Endometrial microvascular endothelial cells (primary cell): ENCODE data around the gene MINK1. TPM values are rescaled to one million over a fixed set of nuclear protein-coding genes. Genes with fewer than 3 reads are reported as not detected.
"Not testable (repeated sequence)": the region's sequence is repeated elsewhere in the genome, so short reads cannot be mapped to it uniquely, and the experiment has no call there.

ENCODE experiments used
- in situ Hi-C: cut with HindIII; loops from 2 replicates; pipeline ENCODE4 v1.10.0; 2017; ENCODE audit warnings: low sequenced_read_pairs, low pct_unique_long_range_greater_than_20kb; ENCODE audit errors: inconsistent ontology term
- total RNA-seq: library from RNA; depleted of rRNA; stranded (reverse); fragments of >200 nt; gene quantifications from one replicate; pipeline ENCODE4 v1.2.3, GENCODE V29; 2015; ENCODE audit errors: inconsistent ontology term

The MINK1 gene
- total RNA-seq, 1 donor from 2014 or later: 36.4 TPM

DNA sequence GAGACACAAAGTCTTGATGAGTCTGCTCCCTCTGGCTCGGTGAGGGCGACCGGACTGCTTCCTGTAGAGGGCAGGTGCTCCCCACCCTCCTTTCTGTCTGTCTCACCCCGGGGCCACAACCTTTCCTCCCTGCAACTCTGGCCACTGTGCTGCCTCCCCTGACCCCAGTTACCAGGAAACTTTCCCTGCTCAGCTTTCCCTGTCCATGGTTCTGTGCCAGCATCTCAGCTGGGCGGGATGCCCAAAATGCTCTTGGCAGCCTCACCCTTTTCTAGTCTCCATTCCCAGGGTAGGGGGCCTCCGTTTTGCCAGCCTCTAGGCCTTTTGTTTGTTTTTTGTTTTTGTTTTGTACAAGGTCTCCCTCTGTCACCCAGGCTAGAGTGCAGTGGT lies 24.8 kb upstream of the MINK1 start:
- in situ Hi-C loops: no loop called here

DNA sequence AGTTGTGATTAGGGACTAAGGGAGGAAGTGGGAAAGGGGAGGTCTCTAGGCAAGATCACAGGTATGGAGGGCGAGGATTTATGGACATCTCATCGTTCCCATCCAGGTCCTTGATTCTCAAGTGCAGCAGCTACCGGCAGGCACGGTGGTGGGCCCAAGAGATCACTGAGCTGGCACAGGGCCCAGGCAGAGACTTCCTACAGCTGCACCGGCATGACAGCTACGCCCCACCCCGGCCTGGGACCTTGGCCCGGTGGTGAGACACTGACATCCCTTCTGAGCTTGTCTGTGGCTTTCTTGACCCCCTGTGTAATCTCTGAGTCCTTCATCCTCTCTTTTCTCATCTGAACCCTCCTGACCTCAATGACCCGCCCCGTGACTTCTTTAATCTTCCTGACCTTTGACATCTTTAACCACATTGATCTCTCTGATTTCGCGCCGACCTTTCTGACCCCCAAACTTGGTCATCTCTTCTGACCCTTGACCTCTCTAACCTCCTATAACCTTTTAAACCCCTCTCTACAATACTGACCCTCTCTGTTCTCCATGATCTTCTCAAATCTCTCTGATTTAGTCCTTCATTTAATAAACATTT lies 22.3 kb upstream of the MINK1 start:
- in situ Hi-C loops: no loop called here

DNA sequence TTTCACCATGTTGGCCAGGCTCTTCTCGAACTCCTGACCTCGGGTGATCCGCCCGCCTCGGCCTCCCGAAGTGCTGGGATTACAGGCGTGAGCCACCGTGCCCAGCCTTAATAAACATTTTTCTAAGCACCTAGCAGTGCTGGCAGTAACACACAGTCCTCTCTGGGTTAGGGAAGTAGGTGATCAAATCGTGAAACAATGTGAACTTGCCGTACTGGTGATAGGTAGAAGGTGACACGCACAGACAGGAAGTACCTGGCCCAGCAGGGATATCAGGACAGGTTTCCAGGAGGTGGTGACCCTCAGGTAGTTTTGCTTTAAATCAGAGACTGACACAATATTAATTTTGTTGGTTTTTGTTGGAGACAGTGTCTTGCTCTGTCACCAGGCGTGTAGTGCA lies 21.7 kb upstream of the MINK1 start:
- in situ Hi-C loops: no loop called here

DNA sequence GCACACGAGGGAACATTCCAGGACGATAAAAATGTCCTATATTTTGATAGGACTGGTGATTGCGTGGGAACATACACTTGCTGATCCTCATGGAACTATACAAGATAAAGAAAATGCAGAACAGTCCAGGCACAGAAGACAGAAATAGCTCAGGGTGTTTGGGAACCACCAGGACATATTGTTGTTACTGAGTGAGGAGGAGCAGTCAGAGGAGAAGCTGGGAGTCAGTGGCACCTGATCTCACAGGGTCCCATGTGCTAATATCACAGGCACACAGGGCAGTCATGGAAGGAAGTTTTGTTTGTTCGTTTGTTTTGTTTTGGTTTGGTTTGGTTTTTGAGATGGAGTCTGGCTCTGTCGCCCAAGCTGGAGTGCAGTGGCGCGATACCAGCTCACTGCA lies 20.4 kb upstream of the MINK1 start:
- in situ Hi-C loops: no loop called here

DNA sequence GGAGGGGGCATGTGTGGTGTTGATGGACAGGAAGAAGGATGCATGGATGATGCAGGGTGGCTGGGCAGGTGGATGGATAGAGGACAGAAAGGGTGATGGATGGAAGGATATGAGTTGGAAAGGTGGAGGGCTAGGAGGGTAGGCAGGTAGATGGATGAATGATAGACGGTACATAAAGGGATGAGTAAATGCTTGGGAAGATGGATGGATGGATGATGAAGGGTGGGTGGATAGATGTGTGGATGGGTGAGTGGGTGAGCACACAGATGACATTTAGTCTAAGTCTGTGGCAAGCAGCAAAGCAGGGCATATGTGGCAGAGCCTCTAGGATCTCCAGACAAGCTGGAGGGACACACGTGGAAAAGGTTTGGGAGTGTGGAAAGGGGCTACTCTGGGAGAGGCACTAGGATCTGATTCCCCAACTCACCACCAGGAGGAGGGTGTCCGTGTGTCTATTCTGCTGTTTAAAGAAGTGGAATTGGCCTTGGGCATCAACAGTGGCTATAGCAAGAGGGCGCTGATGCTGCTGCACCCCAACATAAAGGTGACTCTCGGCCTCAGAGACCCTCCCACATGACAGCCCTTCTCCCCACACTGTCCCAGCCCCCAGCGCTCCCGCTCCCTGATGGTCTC lies 18.0 kb upstream of the MINK1 start:
- in situ Hi-C loops: no loop called here

DNA sequence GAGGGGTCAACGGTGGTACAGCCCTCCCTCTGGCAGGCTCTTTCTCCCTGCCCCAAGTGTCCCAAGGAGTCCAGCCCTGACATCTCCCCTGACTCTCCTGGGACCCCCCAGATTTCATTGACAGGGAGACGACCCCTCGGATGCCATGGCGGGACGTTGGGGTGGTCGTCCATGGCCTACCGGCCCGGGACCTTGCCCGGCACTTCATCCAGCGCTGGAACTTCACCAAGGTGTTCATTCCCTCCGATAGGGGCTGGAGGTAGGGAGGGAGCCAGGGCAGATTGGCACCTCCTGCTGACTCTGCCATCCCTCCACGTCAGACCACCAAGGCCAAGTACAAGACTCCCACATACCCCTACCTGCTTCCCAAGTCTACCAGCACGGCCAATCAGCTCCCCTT lies 16.3 kb upstream of the MINK1 start:
- in situ Hi-C loops: no loop called here

DNA sequence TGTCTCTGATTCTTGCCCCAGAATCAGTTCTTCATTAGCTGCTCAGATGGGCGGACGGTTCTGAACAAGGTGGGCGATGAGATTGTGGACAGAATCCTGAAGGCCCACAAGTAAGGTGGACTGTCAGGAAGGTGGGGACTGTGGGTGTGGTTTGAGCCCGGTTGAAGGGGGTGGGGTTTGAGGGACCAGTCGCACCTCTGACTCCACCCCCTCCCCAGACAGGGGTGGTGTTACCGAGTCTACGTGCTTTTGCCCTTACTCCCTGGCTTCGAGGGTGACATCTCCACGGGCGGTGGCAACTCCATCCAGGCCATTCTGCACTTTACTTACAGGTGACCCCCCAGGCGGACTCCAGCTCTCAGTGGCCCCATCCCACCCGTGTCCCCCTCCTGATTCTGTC lies 14.9 kb upstream of the MINK1 start:
- in situ Hi-C loops: no loop called here

DNA sequence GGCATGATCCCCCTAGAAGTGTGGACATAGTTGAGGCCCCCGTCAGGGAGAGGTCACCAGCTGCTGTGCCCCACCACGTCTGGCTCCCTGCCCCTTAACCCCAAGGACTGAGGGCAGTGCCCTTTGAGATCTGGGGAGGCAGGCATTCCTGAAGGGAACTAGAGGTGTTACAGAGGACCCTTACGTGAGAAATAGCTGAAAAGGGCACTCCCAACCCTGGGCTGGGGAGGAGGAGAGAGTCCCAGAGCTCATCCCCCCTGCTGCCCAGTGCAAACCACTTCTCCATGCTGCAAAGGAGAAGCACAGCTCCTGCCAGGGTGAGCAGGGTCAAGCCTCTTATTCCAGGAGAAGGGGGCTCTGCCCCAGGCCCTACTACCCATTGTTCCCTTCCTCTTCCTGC lies 10.3 kb upstream of the MINK1 start:
- in situ Hi-C loops: no loop called here

DNA sequence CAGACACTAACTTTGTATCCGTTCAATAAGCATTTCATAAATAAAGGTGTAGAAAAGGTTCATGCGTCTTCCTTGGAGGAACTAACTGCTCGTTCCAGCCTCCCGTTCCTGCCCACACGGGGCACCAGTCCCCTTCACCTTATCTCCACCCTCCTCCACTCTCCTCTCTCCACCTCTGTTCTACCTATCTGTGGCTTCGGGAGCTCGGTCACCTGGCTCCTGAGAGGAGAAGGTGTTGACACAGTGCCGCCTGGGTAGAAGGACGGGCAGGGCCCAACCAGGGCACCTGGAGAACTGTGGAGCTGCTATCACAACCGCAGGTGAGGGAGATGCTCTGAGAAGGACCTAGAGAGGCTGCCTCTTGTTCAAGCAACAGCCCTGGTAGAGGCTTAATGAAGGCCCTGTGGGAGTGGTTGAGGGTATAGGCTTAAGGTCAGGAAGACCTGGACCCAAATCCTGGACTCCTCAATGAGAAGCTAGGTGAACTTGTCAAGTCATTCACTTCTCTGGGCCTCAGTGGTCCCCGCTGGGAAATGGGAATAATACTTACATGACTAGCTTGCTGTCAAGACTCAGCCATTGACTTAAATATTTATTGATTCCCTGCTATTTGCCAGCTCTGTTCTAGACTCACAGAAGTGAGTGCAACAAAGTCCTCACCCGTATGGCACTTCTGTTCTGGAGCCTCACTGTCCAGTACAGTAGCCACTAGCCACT lies 9.6 kb upstream of the MINK1 start:
- in situ Hi-C loops: no loop called here

DNA sequence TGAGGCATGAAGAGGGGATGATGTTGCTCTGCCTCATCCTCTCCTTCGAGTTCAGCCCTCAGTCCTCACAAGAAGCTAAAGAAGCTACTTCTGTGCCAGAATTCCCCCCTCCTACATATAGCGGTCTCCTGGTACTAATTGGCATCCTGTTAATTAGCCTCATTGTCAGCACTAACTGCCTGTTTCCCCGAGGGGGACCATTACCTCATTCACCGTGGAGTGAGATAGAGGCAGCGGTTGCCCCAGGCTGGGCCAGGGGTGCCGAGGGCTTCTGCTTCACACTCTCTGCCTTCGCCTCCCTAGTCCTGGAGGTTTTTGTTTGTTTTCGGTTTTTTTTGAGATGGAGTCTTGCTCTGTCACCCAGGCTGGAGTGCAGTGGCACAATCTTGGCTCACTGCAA lies 5.7 kb upstream of the MINK1 start:
- in situ Hi-C loops: no loop called here

DNA sequence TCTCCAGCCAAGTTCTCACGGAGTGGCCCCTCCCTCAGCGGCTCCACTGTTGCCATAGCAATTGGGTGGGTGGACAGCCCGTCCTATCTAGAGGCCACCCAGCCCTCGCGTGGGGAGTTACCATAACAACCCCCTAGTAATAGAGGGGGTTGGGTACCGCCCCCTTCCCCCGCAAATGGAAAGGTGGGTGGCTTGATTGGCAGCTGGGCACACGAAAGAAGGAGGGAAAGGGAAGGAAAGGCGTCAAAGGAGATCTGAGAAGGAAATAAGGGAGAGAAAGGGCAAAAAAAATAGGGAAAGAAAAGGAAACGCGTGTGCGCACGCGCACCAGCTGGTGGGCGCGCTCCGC lies 337 bp upstream of the MINK1 start:
- in situ Hi-C loops: not testable (repeated sequence)

DNA sequence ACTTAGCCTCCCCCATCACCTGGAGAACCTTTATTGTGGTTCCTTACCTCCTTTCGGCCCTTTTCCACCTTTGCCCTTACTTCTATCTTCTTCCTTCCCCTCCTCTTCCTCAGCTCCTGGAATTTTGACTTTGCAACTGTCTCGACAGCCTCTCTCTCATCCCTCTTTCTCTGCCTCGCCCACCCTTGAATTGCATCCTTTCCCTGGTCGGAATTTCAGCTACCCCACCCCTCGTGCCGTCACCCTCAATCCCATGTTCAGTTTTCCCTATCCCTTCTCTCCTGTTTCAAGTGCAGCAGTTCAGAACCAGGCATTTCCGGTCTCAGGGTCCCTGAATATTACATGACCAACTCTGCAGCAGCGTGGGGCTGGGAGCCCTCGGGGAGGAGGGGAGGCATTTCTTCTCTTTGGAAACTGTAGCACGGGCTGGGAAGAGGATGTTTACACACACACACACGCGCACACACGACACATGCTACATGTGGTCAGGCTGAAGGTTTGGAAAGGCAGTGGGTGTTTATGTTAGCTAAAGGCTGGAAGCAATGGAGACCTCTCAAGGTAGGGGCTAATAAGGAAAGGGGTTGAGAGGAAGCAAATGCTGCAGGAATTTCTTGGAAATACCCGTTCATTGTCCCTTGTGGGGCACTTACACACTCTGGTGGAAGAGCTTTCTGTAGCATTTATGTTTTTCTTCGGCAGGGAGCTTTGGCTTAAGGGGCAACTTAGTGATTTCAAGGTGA lies 971 bp downstream of the MINK1 start:
- in situ Hi-C loops: no loop called here

DNA sequence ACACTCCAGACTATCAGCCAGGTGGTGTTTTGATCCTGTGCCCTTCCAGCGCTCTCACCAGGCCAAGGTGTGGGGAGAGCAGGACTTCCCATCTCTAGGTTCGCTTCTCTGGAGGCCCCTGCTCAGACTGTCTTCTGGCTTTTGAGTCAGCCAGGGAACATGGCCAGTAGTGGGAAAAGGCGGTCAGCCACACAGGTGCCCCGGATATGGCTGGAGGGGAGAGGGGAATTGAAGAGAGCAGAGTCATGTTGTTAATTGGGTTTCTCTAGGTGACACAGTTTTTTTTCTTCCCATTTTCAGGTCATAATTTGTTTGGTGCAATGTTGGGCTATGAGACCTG lies 1.5 kb downstream of the MINK1 start:
- in situ Hi-C loops: no loop called here

DNA sequence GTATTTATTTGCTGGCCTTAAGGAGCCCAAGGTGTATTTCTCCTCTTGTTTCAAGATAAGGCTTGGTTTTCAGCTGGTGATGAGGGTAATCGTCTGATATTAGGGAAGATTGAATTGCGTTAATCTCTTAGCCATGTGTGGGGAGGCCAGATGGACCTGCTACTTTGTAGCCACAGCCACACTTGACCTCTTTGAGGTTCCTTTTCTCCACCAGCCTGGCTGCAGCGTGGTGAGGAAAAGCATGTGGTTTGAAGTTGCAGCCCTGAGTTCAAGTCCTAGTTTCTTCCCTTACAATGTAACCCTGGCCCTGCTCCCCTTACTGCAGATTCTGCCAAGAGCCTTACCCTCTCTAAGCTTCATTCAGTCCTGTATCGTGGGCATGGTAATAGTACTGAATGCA lies 3.1 kb downstream of the MINK1 start:
- in situ Hi-C loops: no loop called here

DNA sequence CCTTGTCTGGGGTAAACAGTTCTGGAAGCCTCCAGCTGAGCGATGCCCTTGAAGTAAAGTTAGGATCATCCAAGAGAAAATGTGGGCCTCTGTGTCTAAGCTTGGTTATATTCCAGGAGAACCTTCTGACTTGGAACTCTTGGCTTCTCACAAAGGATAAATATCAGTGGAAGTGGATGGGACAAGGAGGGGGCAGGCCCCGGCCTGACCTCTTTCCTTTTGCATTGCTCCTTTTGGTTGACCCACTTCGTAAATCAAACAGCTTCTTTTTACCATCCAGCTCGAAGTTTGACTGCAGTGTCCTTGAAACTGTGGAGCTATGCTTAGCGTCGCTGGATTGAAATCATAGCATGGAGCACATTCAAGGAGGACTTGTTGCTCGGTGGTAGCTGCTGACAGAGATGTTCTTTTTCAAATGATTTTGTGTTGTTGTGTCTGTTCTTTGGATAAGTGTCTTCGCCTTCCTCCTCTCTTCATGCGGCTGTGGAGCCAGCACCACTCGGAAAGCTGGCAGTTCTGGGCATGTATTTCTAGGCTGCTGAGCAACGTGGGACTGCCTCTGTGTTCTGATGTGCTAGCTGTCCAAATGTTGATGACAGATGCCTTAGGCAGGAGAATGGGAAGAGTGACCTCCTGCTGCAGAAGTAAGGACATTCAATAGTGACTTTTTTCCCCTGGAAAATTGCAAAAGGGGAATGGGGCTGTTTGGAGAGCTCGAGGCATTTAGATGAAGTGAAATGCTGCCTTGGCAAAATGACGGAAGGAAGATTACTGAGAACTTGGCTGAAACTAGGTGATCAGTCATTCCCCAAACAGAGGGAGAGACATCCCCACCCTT lies 4.5 kb downstream of the MINK1 start:
- in situ Hi-C loops: no loop called here

DNA sequence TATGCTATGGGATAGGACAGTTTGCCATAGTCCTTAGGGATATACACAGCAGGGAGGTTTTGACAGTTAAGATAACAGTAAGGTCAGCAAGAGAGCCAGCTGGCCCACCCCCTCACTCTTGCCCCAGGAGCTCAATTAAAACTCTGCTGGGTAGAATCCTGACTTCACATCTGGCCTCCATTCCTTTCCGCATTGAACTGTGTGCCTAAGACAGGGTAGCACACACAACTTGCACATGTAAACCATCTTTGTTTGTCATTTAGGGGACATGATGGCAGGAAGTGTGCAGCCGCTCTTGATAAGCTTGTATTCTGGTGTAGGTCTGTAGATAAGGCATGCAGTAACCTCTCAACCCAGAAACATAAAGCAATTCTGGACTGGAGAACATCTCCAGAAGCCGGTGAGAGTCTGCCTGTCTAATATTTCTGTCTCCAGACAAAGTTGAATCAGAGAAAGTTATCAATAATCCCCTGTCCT lies 5.2 kb downstream of the MINK1 start:
- in situ Hi-C loops: no loop called here

DNA sequence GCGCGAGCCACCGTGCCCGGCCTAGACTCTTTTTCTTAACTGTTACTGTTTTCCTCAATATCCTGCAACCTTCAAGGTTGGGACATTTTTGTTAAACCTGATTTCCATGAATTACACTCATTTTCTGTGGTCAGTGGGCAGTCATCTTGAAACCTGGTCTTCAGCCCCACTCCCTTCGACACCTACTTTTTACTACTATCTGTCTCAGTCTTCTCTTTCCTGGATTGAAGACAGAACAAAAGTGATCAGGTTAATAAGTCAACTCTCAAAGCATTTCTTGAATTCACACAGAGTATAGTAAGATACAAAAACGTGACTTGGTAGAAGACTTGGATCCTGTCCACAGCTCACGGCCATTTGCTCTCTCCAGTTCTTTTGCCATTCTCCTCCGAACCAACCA lies 6.1 kb downstream of the MINK1 start:
- in situ Hi-C loops: no loop called here

DNA sequence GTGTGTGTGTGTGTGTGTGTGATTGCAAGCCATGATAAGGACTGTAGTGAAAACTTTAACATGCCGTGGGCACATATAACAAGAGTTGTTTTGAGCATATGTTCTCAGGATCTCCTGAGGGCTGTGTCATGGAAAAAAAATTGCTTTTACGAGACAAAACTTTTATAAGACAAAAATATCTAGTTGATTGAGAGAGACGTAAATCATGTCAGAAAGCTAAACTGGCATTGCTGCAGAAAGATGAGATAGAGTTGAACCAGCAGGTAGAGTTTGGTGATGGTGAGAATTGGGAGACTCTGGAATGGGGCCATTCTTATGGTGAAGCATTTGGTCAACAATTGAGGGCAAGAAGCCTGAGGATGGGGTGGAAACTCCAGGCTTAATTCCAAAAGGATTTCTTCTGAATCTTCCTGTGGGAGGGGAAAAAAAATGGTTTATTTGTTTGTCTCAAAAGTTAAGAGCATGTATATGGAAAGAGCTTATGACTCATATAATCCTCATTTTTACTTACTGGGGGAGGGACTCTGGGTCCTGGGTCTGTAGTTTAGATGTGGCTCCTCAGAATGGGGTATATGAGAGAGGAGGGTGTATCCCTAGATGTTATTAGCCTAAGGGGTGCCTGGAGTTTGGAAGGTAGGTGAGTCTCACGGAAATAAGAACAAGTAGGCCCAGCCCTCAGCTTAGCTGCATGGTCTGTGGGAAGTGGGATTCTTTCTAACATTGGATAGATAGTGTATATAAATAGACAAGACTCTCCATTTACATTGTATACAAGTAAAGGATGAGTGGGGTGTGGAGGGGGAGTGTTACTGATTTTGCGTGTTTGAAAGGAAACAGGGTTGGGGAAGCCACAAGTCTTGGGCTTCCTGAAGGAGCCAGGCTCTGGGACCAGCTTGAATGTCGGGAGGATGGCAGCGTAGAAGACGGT lies 7.1 kb downstream of the MINK1 start:
- in situ Hi-C loops: no loop called here
